C4-2B (cell line): Measurements from ENCODE around the gene CCDC87.

Experiments used
- CTCF ChIP-seq: fragments of 450-650 bp; conservative IDR thresholded peaks from 2 replicates; pipeline ENCODE4 v1.5.1; 2017; ENCODE audit warnings: mild to moderate bottlenecking
- ZFX ChIP-seq: fragments of 450-650 bp; IDR thresholded peaks from 2 replicates; pipeline ENCODE4 v1.6.1; 2017

- TF ChIP-seq CTCF, result no peak
- no peak for TF ChIP-seq ZFX
Measured at GRCh38 chr11:66548041-66548440, 44.8 kb downstream of the CCDC87 start.
